ENCODE data around the gene TCEANC2.
"Not testable (repeated sequence)": the region's sequence is repeated elsewhere in the genome, so short reads cannot be mapped to it uniquely, and the experiment has no call there.

TCEANC2 gene

GRCh38 chr1:54028306-54029251 lies 24.8 kb upstream of the TCEANC2 start:
- TF ChIP-seq, protein P1, sequence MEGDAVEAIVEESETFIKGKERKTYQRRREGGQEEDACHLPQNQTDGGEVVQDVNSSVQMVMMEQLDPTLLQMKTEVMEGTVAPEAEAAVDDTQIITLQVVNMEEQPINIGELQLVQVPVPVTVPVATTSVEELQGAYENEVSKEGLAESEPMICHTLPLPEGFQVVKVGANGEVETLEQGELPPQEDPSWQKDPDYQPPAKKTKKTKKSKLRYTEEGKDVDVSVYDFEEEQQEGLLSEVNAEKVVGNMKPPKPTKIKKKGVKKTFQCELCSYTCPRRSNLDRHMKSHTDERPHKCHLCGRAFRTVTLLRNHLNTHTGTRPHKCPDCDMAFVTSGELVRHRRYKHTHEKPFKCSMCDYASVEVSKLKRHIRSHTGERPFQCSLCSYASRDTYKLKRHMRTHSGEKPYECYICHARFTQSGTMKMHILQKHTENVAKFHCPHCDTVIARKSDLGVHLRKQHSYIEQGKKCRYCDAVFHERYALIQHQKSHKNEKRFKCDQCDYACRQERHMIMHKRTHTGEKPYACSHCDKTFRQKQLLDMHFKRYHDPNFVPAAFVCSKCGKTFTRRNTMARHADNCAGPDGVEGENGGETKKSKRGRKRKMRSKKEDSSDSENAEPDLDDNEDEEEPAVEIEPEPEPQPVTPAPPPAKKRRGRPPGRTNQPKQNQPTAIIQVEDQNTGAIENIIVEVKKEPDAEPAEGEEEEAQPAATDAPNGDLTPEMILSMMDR (conservative IDR thresholded peaks at IDR 0.05; ENCODE audit: low read length) = no peak
- no peak for DNase-seq (ENCODE audit: low read depth)
- H3K4me3 ChIP-seq (ENCODE audit: low read length) = no peak overlapping the region

DNA sequence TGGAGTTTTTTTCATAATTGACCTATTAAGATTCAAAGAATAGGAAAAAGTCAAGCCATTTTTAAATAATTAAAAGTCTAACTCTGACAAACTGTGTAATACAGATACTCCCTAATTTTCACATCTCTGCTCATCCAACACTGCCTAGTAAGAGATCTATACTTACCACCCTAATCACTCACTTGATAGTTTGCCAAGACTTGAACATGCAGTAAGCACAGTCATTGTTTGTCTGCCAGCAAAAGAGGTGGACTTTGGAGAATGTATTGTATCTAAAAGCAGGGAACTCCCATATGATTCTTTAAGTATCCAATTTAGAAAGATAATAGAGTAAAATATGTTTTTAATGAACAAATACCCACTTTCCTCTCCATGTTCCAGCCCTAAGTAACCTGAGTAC lies 15.9 kb upstream of the TCEANC2 start:
- no peak overlapping the region for H3K4me3 ChIP-seq (ENCODE audit: low read length)
- TF ChIP-seq, protein P1 (conservative IDR thresholded peaks at IDR 0.05; ENCODE audit: low read length) = no peak
- DNase-seq (ENCODE audit: low read depth) = peak; percentile 6

DNA sequence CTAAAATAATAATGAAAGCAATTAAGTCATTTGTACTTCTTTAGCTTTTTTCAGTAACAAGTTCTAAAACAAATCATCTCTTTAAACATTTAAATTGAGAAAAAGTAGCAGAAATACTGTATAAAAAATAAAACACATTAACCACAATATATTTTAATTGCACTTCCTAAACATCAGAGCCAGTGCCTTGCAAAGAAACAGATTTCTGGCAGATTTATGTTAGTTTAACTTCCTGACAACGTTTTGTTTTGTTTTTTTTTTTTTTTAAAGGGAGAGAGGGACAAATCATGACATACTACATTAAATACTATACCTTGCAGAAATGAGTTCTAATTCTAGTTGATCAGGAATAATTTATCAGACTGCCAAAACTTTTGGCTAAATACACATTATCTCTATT lies 11.6 kb upstream of the TCEANC2 start:
- TF ChIP-seq, protein P1 (conservative IDR thresholded peaks at IDR 0.05; ENCODE audit: low read length) = no peak
- DNase-seq (ENCODE audit: low read depth) = no peak
- no peak overlapping the region for H3K4me3 ChIP-seq (ENCODE audit: low read length)

GRCh38 chr1:54045496-54045895 lies 7.9 kb upstream of the TCEANC2 start:
- no peak overlapping the region for H3K4me3 ChIP-seq (ENCODE audit: low read length)
- no peak for DNase-seq (ENCODE audit: low read depth)
- TF ChIP-seq, protein P1 (conservative IDR thresholded peaks at IDR 0.05; ENCODE audit: low read length) = no peak

DNA sequence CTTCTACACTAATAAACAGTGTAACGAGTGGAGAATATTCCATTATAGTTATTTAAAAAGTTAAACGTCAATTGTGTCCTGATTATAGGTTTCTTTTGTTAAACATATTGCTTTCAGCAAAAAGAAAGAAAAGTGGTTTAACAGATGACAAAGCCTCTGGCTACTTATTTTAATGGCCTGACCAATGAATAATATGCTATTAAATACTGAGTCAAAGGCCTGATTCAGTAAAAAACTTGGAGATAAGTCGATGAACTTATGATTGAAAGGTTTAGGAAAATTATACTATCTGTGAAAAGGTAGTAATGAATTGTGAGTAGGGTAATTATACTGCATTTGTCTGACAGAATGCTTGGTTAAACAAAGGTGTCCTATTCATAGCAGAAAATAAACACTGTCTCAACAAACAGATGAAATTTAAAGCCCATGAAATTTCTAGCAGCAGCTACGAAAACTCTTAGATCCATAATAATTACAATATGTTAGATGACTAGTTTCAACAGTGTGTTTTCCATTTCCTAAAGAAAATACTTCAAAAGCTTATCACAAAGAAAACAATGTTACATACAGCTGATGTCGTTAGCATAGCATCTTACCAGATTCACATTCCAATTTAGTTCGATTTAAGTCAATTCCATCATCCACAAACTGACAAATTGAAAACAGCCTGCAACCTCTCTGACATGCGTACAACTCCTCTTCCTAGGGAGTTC lies 6.6 kb upstream of the TCEANC2 start:
- H3K4me3 ChIP-seq (ENCODE audit: low read length) = no peak overlapping the region
- TF ChIP-seq, protein P1 (conservative IDR thresholded peaks at IDR 0.05; ENCODE audit: low read length) = no peak
- peak; percentile 26 for DNase-seq (ENCODE audit: low read depth)

GRCh38 chr1:54047384-54048305 lies 5.8 kb upstream of the TCEANC2 start:
- TF ChIP-seq, protein P1 (conservative IDR thresholded peaks at IDR 0.05; ENCODE audit: low read length) = no peak
- no peak overlapping the region for H3K4me3 ChIP-seq (ENCODE audit: low read length)
- no peak for DNase-seq (ENCODE audit: low read depth)

GRCh38 chr1:54050435-54050834 lies 3.0 kb upstream of the TCEANC2 start:
- DNase-seq (ENCODE audit: low read depth); H3K4me3 ChIP-seq (ENCODE audit: low read length): not testable (repeated sequence)

All from AG10803 (cell line).